Glomerular visceral epithelial cell (primary cell): ENCODE data around the gene ANKFY1.
"Not testable (repeated sequence)": the region's sequence is repeated elsewhere in the genome, so short reads cannot be mapped to it uniquely, and the experiment has no call there.

ENCODE experiments used
- DNase-seq: peaks from one replicate; pipeline ENCODE4 v3.0.0-alpha.2; 2016; ENCODE audit errors: extremely low spot score

The ANKFY1 gene

GRCh38 chr17:4220655-4221054 is 43.1 kb downstream of the ANKFY1 start:
- no peak for DNase-seq

- no peak for DNase-seq
Observed at GRCh38 chr17:4219241-4219640, 44.5 kb downstream of the ANKFY1 start.

GRCh38 chr17:4215882-4216570 is 47.8 kb downstream of the ANKFY1 start:
- DNase-seq, result no peak

GRCh38 chr17:4214157-4214556 is 49.6 kb downstream of the ANKFY1 start:
- no peak for DNase-seq

- no peak for DNase-seq
Observed at GRCh38 chr17:4209611-4210010, 54.2 kb downstream of the ANKFY1 start.

GRCh38 chr17:4208238-4208637 is 55.5 kb downstream of the ANKFY1 start:
- no peak for DNase-seq

- DNase-seq, result peak; percentile 18
Observed at GRCh38 chr17:4206962-4207361, 56.8 kb downstream of the ANKFY1 start.

- DNase-seq, result no peak
Observed at GRCh38 chr17:4205917-4206316, 57.9 kb downstream of the ANKFY1 start.

GRCh38 chr17:4204710-4205173 is 59.0 kb downstream of the ANKFY1 start:
- no peak for DNase-seq

GRCh38 chr17:4204190-4204589 is 59.6 kb downstream of the ANKFY1 start:
- no peak for DNase-seq

GRCh38 chr17:4201226-4201625 is 62.6 kb downstream of the ANKFY1 start:
- no peak for DNase-seq

- DNase-seq, result peak; percentile 42
Observed at GRCh38 chr17:4199818-4200402, 63.9 kb downstream of the ANKFY1 start.

- DNase-seq, result no peak
Observed at GRCh38 chr17:4198995-4199394, 64.8 kb downstream of the ANKFY1 start.

- no peak for DNase-seq
Observed at GRCh38 chr17:4195306-4195705, 68.5 kb downstream of the ANKFY1 start.

- no peak for DNase-seq
Observed at GRCh38 chr17:4194796-4195195, 69.0 kb downstream of the ANKFY1 start.

GRCh38 chr17:4190791-4191190 is 73.0 kb downstream of the ANKFY1 start:
- not testable (repeated sequence) for DNase-seq

GRCh38 chr17:4189280-4189679 is 74.5 kb downstream of the ANKFY1 start:
- DNase-seq, result no peak

GRCh38 chr17:4188076-4188475 is 75.7 kb downstream of the ANKFY1 start:
- DNase-seq, result no peak

GRCh38 chr17:4187076-4187475 is 76.7 kb downstream of the ANKFY1 start:
- DNase-seq, result no peak

GRCh38 chr17:4186357-4186881 is 77.4 kb downstream of the ANKFY1 start:
- no peak for DNase-seq

GRCh38 chr17:4185656-4186055 is 78.1 kb downstream of the ANKFY1 start:
- DNase-seq, result no peak

- no peak for DNase-seq
Observed at GRCh38 chr17:4184811-4185210, 79.0 kb downstream of the ANKFY1 start.

- no peak for DNase-seq
Observed at GRCh38 chr17:4182043-4182442, 81.7 kb downstream of the ANKFY1 start.
